T-helper 1 cell (primary cell): ENCODE data around the gene THAP5.
"Not testable (repeated sequence)": the region's sequence is repeated elsewhere in the genome, so short reads cannot be mapped to it uniquely, and the experiment has no call there.

Experiments used
- DNase-seq, 5 donors: peaks; one replicate each; pipeline ENCODE4 v3.0.0-alpha.2; 2012 to 2020

The THAP5 gene

GRCh38 chr7:108581655-108582491, 12.4 kb upstream of the THAP5 start:
- no peak for DNase-seq

- DNase-seq = no peak
Observed at GRCh38 chr7:108580298-108580697, 10.8 kb upstream of the THAP5 start.

DNA sequence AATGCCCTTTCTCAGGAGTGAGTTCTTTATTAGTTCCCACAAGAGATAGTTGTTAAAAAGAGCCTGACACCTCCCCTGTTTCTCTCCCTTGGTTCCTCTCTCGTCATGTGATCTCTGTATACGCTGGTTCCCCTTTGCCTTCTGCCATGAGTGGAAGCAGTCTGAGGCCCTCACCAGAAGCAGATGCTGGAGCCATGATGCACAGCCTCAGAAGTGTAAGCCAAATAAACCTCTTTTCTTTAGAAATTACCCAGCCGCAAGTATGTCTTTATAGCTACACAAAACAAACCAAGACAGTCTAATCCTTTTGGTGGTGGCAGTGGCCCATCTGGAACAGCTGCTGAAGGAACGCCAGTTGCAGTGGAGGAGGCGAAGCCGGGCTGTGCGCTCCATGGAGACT, 9.4 kb upstream of the THAP5 start:
- no peak for DNase-seq

GRCh38 chr7:108576116-108576515, 6.6 kb upstream of the THAP5 start:
- DNase-seq = no peak

DNA sequence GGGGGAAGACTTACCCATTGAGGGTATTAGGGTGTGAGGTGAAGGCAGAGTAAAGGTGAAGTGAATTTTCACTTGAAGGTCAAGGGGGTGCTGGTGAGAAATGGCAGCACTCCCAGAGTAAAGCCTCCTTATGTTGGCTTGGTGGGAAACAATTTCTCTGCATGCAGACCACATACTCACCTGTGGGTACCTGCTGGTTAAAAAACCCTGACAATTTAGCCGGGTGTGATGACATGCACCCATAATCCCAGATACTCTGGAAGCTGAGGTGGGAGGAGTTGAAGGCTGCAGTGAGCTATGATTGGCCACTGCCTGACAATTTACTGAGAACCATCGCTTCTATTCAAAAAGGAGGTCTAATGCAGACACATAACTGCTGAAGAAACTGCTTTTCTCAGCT, 5.7 kb upstream of the THAP5 start:
- no peak for DNase-seq

DNA sequence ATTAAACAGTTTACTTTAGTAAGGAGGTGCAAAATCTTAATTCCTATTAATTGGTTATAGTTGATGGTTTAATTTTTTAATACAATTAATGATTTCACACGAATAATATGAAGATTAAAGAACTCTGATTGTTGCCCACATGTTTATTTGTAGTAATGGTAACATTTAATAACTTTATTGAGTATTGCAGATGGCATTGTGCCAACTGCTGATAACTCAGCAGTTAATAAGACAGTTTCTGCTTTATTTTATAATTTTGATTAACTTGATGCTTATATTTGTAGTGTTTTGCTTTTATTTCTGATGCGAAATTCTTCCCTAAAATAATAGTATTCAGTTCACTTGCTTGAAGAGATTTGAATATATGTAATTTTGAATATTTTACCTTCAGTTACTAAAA, 3.0 kb upstream of the THAP5 start:
- DNase-seq = no peak

- peak; percentile 26 to 68 (median 32) for DNase-seq
Observed at GRCh38 chr7:108570146-108570755, 745 bp upstream of the THAP5 start.

DNA sequence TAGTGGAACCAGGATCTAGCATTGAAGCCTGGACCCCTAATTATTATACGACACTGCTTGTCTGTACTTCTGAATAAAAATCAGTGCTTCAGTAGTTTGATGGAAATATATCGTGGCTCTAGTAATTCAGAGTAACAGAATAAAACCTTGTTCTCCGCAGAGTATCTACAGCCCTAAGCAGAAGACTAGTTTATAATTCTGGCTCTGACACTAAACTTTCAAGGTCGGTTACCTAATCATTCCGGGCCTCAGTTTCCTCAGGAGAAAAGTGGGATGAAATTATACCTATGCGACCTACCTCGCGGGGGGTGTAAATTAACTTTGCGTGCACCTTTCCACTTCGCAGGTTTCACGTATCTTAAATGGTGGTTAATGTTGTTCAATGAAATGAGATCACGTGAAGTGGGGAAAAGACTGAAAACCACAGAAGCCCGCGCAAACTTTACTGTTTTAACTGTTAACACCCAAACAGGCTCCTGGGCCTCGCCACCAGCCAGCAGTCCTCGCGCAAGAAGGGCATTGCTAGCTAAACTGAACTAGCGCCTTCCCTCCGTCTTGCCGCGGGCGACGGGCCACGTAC, 615 bp downstream of the THAP5 start:
- DNase-seq = peak in 1 of 5 donors; percentile 40

DNA sequence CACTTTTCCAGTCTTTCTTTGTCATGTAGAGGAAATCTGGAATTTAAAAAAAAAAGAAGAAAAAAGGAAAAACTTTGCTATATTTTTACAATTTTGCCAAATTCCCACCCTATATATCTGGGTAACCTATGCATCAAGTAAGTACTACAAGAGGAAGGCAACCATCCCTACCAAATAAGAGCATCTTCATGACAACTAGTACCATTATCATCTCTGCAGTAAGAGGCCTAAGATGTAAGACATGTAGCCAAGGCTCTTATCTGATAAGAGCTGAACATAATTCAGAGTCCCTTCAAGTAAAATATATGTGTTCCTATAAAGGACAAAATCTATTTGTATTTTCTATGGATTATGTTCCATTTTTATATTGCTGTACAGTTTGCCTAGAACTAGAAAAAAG, 3.5 kb downstream of the THAP5 start:
- DNase-seq = no peak

DNA sequence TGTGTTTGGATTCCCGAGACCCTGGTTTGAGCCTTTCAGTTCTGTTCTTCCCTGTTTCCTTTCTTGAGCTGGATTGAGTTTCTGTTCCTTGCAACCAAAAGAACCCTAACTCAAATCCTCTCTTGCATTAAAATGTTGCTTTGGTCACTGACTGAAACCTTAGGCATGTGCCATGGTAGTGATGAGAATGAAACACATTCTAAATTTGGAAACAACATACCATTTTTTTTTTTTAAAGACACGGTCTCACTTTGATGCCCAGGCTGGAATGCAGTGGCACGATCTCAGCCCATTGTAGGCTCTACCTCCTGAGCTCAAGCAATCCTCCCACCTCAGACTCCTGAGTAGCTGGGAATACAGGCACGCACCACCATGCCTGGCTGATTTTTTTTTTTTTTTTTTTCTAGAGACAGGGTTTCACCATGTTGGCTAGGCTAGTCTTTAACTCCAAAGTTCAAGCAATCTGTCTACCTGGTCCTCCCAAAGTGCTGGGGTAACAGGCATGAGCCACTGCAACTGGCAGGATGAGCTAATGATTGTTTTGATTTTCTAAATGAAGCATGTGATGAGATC, 8.4 kb downstream of the THAP5 start:
- no peak for DNase-seq

- DNase-seq = no peak
Observed at GRCh38 chr7:108559253-108559652, 10.3 kb downstream of the THAP5 start.

- no peak for DNase-seq
Observed at GRCh38 chr7:108557617-108558016, 11.9 kb downstream of the THAP5 start.

DNA sequence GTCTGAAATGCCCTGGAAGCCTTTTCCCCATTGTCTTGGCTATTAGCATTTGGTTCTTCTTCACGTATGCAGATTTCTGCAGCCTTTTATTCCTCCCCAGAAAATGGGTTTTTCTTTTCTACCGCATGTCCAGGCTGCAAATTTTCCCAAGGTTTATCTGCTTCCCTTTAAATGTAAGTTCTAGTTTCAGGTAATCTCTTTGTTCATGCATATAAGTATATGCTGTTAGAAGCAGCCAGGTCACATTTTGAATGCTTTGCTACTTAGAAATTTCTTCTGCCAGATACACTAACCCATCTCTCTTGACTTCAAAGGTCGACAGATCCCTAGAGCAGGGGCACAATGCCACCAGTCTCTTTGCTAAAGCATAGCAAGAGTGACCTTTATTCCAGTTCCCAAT, 12.3 kb downstream of the THAP5 start:
- DNase-seq = no peak

DNA sequence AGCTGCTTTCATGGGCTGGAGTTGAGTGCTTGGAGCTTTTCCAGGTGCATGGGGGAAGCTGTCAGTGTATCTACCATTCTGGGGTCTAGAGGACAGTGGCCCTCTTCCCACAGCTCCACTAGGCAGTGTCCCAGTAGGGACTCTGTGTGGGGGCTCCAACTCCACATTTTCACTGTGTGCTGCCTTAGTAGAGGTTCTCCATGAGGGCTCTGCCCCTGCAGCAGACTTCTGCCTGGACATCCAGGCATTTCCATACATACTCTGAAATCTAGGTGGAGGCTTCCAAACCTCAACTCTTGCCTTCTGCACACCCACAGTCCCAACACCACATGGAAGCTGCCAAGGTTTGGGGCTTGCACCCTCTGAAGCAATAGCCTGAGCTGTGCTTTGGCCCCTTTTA, 12.8 kb downstream of the THAP5 start:
- not testable (repeated sequence) for DNase-seq

DNA sequence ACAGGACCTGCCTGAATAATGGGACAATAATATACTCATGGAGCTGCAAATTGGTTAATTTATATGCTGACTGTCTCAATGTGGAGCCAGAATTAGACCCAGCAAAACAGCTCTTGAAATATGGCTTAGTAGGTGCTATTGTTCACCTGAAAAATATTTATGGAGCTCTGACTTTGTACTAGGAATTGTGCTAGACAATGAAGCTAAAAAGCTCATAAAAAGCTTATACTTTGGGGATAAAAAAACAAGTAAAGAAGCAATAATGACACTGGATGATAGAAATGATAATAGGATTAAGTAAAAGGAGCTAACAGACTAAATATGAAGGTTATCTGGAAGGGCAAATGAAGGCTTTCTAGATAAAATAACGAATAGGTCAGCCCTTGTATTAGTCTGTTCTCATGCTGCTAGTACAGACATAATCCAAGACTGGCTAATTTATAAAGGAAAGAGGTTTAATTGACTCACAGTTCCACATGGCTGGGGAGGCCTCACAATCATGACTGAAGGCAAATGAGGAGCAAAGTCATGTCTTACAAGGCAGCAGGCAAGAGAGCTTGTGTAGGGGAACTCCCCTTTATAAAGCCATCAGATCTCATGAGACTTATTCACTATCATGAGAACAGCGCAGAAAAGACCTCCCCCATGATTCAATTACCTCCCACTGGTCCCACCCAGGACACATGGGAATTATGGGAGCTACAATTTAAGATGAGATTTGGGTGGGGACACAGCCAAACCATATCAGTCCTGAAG, 21.2 kb downstream of the THAP5 start:
- DNase-seq = not testable (repeated sequence)

GRCh38 chr7:108541478-108541877, 28.0 kb downstream of the THAP5 start:
- no peak for DNase-seq

- not testable (repeated sequence) for DNase-seq
Observed at GRCh38 chr7:108538685-108539084, 30.8 kb downstream of the THAP5 start.

- DNase-seq = not testable (repeated sequence)
Observed at GRCh38 chr7:108538236-108538635, 31.3 kb downstream of the THAP5 start.

GRCh38 chr7:108537229-108537628, 32.3 kb downstream of the THAP5 start:
- no peak for DNase-seq

GRCh38 chr7:108535744-108536143, 33.8 kb downstream of the THAP5 start:
- no peak for DNase-seq

GRCh38 chr7:108535257-108535656, 34.2 kb downstream of the THAP5 start:
- no peak for DNase-seq

DNA sequence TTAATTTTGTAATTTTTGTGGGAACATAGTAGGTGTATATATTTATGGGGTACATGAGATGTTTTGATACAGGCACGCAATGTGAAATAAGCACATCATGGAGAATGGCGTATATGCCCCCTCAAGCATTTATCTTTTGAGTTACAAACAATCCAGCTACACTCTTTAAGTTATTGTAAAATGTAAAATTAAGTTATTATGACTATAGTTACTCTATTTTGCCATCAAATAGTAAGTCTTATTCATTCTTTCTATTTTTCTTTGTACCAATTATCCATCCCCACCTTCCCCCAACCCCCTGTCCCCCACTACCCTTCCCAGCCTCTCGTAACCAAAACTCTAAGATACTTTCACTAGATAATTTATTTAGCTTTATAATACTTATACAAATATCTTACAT, 35.8 kb downstream of the THAP5 start:
- no peak for DNase-seq

DNA sequence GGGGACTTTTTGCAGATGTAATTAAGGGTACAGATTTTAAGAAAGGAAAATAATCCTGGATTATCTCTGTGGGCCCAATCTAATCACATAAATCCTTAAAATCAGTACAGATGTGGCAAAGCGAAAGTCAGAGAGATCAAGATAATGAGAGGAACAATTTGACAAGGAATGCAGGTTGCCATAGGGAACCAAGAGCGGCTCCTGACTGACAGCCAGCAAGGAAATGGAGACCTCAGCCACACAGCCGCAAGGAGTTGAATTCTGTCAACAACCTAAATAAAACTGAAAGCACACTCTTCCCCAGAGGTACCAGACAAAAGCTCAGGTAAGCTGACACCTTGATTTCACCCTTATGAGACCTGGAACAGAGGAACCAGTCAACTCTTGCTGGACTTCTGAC, 40.2 kb downstream of the THAP5 start:
- no peak for DNase-seq
